HL-60 (cell line): ENCODE data around the gene RPS6KA6.

Source experiments
- GABPA ChIP-seq: IDR thresholded peaks from 2 replicates; pipeline ENCODE4 v1.6.1; 2012; ENCODE audit warnings: low read depth
- POLR2AphosphoS5 ChIP-seq: IDR thresholded peaks from 2 replicates; pipeline ENCODE4 v1.6.1; 2012; ENCODE audit warnings: low read depth
- SPI1 ChIP-seq: IDR thresholded peaks from 2 replicates; pipeline ENCODE4 v1.6.1; 2012; ENCODE audit warnings: low read depth, mild to moderate bottlenecking, borderline replicate concordance
- TF ChIP-seq, protein P1 (sequence below): IDR thresholded peaks from one replicate; pipeline ENCODE4 v1.5.1; 2011; ENCODE audit warnings: low read length, control low read depth, inconsistent platforms; ENCODE audit not compliant: insufficient read depth
- TF ChIP-seq, protein P2 (sequence below): IDR thresholded peaks from 2 replicates; pipeline ENCODE4 v1.6.1; 2012; ENCODE audit warnings: low read depth; ENCODE audit not compliant: insufficient replicate concordance

DNA sequence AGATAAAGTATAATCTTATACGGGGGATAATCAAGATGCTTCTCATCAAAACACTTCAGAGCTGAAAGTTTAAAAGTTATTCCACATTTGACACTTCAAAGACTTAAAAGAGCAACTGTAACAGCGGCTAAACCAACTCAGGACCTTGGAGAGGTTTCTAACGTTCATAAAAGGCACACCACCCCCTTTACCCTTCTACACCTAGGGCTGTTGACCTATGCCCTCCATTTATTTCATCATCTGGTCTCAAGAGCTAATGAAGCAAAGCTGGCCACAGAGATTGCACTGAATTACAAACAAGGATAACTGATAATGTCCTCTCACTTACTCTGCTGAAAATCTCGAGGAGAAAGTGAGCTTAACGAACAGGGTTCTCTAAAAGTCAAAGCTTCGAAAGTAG lies 1.1 kb upstream of the RPS6KA6 start:
- TF ChIP-seq SPI1 (no peak), POLR2AphosphoS5 (no peak), GABPA (no peak)
- TF ChIP-seq, protein P1, sequence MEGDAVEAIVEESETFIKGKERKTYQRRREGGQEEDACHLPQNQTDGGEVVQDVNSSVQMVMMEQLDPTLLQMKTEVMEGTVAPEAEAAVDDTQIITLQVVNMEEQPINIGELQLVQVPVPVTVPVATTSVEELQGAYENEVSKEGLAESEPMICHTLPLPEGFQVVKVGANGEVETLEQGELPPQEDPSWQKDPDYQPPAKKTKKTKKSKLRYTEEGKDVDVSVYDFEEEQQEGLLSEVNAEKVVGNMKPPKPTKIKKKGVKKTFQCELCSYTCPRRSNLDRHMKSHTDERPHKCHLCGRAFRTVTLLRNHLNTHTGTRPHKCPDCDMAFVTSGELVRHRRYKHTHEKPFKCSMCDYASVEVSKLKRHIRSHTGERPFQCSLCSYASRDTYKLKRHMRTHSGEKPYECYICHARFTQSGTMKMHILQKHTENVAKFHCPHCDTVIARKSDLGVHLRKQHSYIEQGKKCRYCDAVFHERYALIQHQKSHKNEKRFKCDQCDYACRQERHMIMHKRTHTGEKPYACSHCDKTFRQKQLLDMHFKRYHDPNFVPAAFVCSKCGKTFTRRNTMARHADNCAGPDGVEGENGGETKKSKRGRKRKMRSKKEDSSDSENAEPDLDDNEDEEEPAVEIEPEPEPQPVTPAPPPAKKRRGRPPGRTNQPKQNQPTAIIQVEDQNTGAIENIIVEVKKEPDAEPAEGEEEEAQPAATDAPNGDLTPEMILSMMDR = no peak
- TF ChIP-seq, protein P2, sequence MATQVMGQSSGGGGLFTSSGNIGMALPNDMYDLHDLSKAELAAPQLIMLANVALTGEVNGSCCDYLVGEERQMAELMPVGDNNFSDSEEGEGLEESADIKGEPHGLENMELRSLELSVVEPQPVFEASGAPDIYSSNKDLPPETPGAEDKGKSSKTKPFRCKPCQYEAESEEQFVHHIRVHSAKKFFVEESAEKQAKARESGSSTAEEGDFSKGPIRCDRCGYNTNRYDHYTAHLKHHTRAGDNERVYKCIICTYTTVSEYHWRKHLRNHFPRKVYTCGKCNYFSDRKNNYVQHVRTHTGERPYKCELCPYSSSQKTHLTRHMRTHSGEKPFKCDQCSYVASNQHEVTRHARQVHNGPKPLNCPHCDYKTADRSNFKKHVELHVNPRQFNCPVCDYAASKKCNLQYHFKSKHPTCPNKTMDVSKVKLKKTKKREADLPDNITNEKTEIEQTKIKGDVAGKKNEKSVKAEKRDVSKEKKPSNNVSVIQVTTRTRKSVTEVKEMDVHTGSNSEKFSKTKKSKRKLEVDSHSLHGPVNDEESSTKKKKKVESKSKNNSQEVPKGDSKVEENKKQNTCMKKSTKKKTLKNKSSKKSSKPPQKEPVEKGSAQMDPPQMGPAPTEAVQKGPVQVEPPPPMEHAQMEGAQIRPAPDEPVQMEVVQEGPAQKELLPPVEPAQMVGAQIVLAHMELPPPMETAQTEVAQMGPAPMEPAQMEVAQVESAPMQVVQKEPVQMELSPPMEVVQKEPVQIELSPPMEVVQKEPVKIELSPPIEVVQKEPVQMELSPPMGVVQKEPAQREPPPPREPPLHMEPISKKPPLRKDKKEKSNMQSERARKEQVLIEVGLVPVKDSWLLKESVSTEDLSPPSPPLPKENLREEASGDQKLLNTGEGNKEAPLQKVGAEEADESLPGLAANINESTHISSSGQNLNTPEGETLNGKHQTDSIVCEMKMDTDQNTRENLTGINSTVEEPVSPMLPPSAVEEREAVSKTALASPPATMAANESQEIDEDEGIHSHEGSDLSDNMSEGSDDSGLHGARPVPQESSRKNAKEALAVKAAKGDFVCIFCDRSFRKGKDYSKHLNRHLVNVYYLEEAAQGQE = no peak
